Neural progenitor cell (in vitro differentiated cells): Measurements from ENCODE around the gene FAM20C. TPM values are rescaled to one million over a fixed set of nuclear protein-coding genes. Genes with fewer than 3 reads are reported as not detected.

Experiments
- DNase-seq: peaks from one replicate; pipeline ENCODE4 v3.0.0-alpha.2; 2016; ENCODE audit warnings: low spot score
- H2AFZ ChIP-seq: fragments of 200-600 bp; sonication (generic); replicated peaks from 2 replicates; pipeline ENCODE4 v1.6.1; 2016; ENCODE audit warnings: antibody characterized with exemption
- H3F3A ChIP-seq: fragments of 200-600 bp; sonication (generic); 2 replicates; pipeline ENCODE4 v1.6.1; 2016; ENCODE audit warnings: antibody characterized with exemption, low read depth
- H3K27ac ChIP-seq: fragments of 200-600 bp; sonication (generic); 2 replicates; pipeline ENCODE4 v1.5.1; 2016; ENCODE audit warnings: mild to moderate bottlenecking
- H3K27me3 ChIP-seq: fragments of 200-600 bp; sonication (generic); 2 replicates; pipeline ENCODE4 v1.6.1; 2016; ENCODE audit warnings: mild to moderate bottlenecking, moderate library complexity
- H3K36me3 ChIP-seq: fragments of 200-600 bp; sonication (generic); 2 replicates; pipeline ENCODE4 v1.5.1; 2016
- H3K4me1 ChIP-seq: fragments of 200-600 bp; sonication (generic); 2 replicates; pipeline ENCODE4 v1.6.1; 2016; ENCODE audit warnings: mixed run types
- H3K4me2 ChIP-seq: fragments of 200-600 bp; sonication (generic); 2 replicates; pipeline ENCODE4 v1.6.1; 2016
- H3K4me3 ChIP-seq: fragments of 200-600 bp; sonication (generic); 2 replicates; pipeline ENCODE4 v1.5.1; 2016
- H3K79me2 ChIP-seq: fragments of 200-600 bp; sonication (generic); 2 replicates; pipeline ENCODE4 v1.6.1; 2016; ENCODE audit warnings: low read depth
- H3K9ac ChIP-seq: fragments of 200-600 bp; sonication (generic); 2 replicates; pipeline ENCODE4 v1.6.1; 2016
- H3K9me3 ChIP-seq: fragments of 200-600 bp; sonication (generic); 2 replicates; pipeline ENCODE4 v1.5.1; 2016; ENCODE audit warnings: low read depth
- H4K20me1 ChIP-seq: fragments of 200-600 bp; sonication (generic); 2 replicates; pipeline ENCODE4 v1.6.1; 2016; ENCODE audit warnings: low read depth
- H3K27ac Mint-ChIP-seq: 3 replicates; pipeline ENCODE4 v1.8.0; 2021; ENCODE audit warnings: mixed read lengths
- H3K27me3 Mint-ChIP-seq: 2 replicates; pipeline ENCODE4 v1.8.0; 2022; ENCODE audit warnings: low read depth, mild to moderate bottlenecking, inconsistent platforms, moderate library complexity, mixed read lengths; ENCODE audit not compliant: insufficient read depth
- H3K36me3 Mint-ChIP-seq: 3 replicates; pipeline ENCODE4 v1.8.0; 2021; ENCODE audit warnings: mixed read lengths
- H3K4me1 Mint-ChIP-seq: 3 replicates; pipeline ENCODE4 v1.8.0; 2021; ENCODE audit warnings: mixed read lengths
- H3K4me3 Mint-ChIP-seq: 3 replicates; pipeline ENCODE4 v1.8.0; 2021; ENCODE audit warnings: mild to moderate bottlenecking, moderate library complexity, mixed read lengths
- H3K9me3 Mint-ChIP-seq: 3 replicates; pipeline ENCODE4 v1.8.0; 2020; ENCODE audit warnings: mixed read lengths
- EZH2 ChIP-seq: fragments of 200-600 bp; sonication (generic); IDR thresholded peaks from 2 replicates; pipeline ENCODE4 v1.6.1; 2017; ENCODE audit warnings: antibody characterized with exemption, mild to moderate bottlenecking, moderate library complexity
- EZH2phosphoT487 ChIP-seq: fragments of 200-600 bp; sonication (generic); IDR thresholded peaks from 2 replicates; pipeline ENCODE4 v1.6.1; 2017; ENCODE audit warnings: antibody characterized with exemption
- total RNA-seq: library from RNA; depleted of rRNA; stranded (reverse); fragments of >200 nt; gene quantifications from 2 replicates; pipeline ENCODE4 v1.2.3, GENCODE V29; 2015; ENCODE audit warnings: low replicate concordance
- TF ChIP-seq, protein P1 (sequence below): fragments of 200-600 bp; sonication (generic); IDR thresholded peaks from 2 replicates; pipeline ENCODE4 v1.5.1; 2017; ENCODE audit warnings: antibody characterized with exemption, mild to moderate bottlenecking

FAM20C gene
- total RNA-seq, 1 donor from 2014 or later = 3.8 TPM

DNA sequence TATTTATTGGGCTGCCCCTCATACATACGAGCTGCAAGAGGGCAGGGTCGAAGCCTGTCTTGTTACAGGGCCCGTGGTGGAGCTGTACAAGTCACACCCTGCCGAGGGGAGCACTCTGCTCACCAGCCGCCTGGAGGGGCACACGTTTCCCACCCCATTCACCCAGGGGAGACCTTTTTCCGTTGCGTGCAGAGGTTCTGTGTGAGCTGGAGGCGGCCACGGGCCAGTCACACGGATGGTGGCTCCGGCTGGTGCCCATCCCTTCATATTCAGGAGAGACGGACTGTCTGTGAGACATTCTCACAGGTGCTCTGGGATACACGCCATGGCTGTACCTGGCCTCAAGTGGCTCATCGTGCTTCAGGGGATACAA, 47.9 kb upstream of the FAM20C start:
- Mint-ChIP-seq H3K27ac (no peak overlapping the region), H3K4me3 (no peak overlapping the region), H3K4me1 (peaks cover 9% of the 10 kb centered on the region), H3K9me3 (no peaks in the 10 kb centered on the region), H3K36me3 (peaks cover 9% of the 10 kb centered on the region), H3K27me3 (peaks cover 8% of the 10 kb centered on the region)
- Histone ChIP-seq H3F3A (peaks cover 4% of the 10 kb centered on the region), H3K27me3 (no peaks in the 10 kb centered on the region), H3K9ac (no peak overlapping the region), H4K20me1 (no peaks in the 10 kb centered on the region), H3K79me2 (no peaks in the 10 kb centered on the region), H3K36me3 (no peaks in the 10 kb centered on the region), H3K4me2 (no peak overlapping the region), H3K4me1 (peaks cover 9% of the 10 kb centered on the region), H3K27ac (no peak overlapping the region), H3K4me3 (no peak overlapping the region), H2AFZ (no peak overlapping the region), H3K9me3 (no peaks in the 10 kb centered on the region)
- no peak for DNase-seq
- TF ChIP-seq, protein P1, sequence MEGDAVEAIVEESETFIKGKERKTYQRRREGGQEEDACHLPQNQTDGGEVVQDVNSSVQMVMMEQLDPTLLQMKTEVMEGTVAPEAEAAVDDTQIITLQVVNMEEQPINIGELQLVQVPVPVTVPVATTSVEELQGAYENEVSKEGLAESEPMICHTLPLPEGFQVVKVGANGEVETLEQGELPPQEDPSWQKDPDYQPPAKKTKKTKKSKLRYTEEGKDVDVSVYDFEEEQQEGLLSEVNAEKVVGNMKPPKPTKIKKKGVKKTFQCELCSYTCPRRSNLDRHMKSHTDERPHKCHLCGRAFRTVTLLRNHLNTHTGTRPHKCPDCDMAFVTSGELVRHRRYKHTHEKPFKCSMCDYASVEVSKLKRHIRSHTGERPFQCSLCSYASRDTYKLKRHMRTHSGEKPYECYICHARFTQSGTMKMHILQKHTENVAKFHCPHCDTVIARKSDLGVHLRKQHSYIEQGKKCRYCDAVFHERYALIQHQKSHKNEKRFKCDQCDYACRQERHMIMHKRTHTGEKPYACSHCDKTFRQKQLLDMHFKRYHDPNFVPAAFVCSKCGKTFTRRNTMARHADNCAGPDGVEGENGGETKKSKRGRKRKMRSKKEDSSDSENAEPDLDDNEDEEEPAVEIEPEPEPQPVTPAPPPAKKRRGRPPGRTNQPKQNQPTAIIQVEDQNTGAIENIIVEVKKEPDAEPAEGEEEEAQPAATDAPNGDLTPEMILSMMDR = no peak
- TF ChIP-seq EZH2 = no peak
- TF ChIP-seq EZH2phosphoT487 = no peak

DNA sequence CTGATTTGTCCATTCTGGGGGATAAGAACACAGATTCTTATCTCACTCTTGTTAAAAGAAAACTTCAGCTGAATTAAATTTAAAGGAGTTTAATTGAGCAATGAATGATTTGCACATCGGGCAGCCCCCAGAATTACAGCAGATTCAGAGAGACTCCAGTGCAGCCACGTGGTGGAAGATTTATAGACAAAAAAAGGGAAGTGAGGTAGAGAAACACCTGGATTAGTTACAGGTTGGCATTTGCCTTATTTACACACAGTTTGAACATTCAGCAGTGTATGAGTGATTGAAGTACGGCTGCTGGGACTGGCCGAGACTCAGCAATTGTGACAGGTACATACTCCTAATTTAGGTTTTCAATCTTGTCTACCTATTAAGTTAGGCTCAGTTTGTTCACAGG, 46.5 kb upstream of the FAM20C start:
- no peaks in the 10 kb centered on the region for H3K27me3 ChIP-seq
- Mint-ChIP-seq H3K4me1 (peaks cover 18% of the 10 kb centered on the region), H3K36me3 (peaks cover 9% of the 10 kb centered on the region), H3K27ac (no peak overlapping the region), H3K4me3 (no peak overlapping the region), H3K9me3 (no peaks in the 10 kb centered on the region), H3K27me3 (peaks cover 9% of the 10 kb centered on the region)
- H3K4me2 ChIP-seq = no peak overlapping the region
- DNase-seq = no peak
- H4K20me1 ChIP-seq = no peaks in the 10 kb centered on the region
- no peak overlapping the region for H2AFZ ChIP-seq
- H3K4me1 ChIP-seq = peaks cover 13% of the 10 kb centered on the region
- TF ChIP-seq EZH2phosphoT487 (no peak), EZH2 (no peak)
- no peaks in the 10 kb centered on the region for H3K36me3 ChIP-seq
- H3K4me3 ChIP-seq = no peak overlapping the region
- no peak overlapping the region for H3K27ac ChIP-seq
- no peaks in the 10 kb centered on the region for H3K79me2 ChIP-seq
- H3K9me3 ChIP-seq = no peaks in the 10 kb centered on the region
- peaks cover 6% of the 10 kb centered on the region for H3F3A ChIP-seq
- no peak overlapping the region for H3K9ac ChIP-seq

DNA sequence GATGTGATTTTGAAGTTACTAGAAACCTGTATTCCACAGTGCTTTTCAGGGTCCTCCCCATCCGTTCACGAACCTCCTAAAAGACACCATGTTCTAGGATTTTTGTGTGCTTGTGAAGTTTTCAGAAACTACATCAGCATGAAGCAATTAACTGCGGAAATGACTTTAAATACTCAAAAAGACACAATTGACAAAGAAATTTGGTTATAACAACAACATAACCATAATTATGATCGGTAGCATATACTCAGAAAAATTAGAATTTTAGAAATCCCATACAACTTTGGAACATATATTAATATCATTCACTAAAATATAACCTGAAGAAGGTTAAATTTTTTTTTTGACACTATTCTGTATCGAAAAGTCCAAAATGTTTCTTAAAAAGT, 43.8 kb upstream of the FAM20C start:
- H3K4me2 ChIP-seq = peak overlapping the region; percentile 89
- no peaks in the 10 kb centered on the region for H3K36me3 ChIP-seq
- H2AFZ ChIP-seq = peak overlapping the region; percentile 91
- H4K20me1 ChIP-seq = no peaks in the 10 kb centered on the region
- peaks cover 9% of the 10 kb centered on the region for H3K36me3 Mint-ChIP-seq
- no peaks in the 10 kb centered on the region for H3K27me3 ChIP-seq
- no peaks in the 10 kb centered on the region for H3K79me2 ChIP-seq
- no peaks in the 10 kb centered on the region for H3K9me3 ChIP-seq
- H3K9me3 Mint-ChIP-seq = no peaks in the 10 kb centered on the region
- DNase-seq = no peak
- H3K27me3 Mint-ChIP-seq = peaks cover 7% of the 10 kb centered on the region
- peak overlapping the region; percentile 87 for H3K4me3 Mint-ChIP-seq
- peaks cover 6% of the 10 kb centered on the region for H3F3A ChIP-seq
- H3K27ac Mint-ChIP-seq = peak overlapping the region; percentile 95
- H3K4me3 ChIP-seq = peak overlapping the region; percentile 60
- TF ChIP-seq, protein P1 = no peak
- TF ChIP-seq EZH2phosphoT487 (no peak), EZH2 (no peak)
- H3K9ac ChIP-seq = peak overlapping the region; percentile 67
- peak overlapping the region; percentile 97 for H3K27ac ChIP-seq
- peaks cover 13% of the 10 kb centered on the region for H3K4me1 ChIP-seq
- H3K4me1 Mint-ChIP-seq = peaks cover 26% of the 10 kb centered on the region

DNA sequence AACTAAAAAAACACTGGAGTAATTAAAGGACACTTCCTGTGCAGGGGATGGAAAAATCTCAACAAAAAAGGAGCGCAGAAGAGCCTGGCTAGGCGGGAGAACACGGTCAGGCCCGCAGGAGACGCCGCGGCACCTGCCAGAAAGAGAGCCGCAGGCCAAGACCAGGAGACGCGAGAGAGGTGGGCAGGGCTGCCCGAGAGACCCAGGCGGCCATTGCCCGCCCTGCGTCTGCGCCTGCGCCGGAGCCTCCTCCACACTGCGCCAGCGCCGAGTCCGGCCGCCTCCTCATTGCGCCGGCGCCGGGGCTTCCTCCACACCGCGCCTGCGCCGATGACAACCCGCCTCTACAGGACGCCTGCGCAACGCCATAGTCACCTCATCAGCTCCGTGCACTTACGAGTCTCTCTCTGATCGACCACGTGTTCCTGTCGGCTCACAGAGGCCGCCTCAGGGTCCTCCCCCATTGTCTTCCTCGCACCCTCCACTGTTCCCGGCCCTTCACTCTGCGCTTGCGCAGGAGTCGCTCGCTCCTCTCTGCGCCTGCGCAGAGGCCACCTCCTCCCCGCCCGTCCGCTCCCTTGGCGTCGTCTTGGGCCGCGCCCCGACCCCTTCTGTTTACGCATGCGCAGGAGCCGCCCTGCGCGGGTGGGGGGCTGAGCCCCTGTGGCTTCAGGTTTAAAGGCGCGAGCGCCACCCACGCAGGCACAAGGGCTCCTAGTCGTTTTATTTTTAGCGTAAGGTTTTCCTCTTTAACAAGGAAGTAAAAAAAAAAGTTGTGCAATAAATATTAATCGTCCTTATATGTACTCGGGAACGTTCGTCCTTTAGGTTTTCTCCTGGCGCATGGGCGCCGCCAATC, 43.2 kb upstream of the FAM20C start:
- Mint-ChIP-seq H3K36me3 (peaks cover 9% of the 10 kb centered on the region), H3K27ac (peak overlapping the region; percentile 99), H3K4me1 (peaks cover 26% of the 10 kb centered on the region), H3K27me3 (peaks cover 7% of the 10 kb centered on the region), H3K4me3 (peak overlapping the region; percentile 87), H3K9me3 (no peaks in the 10 kb centered on the region)
- Histone ChIP-seq H3K4me1 (peaks cover 13% of the 10 kb centered on the region), H3K9ac (peak overlapping the region; percentile 67), H3F3A (peaks cover 6% of the 10 kb centered on the region), H3K36me3 (no peaks in the 10 kb centered on the region), H4K20me1 (no peaks in the 10 kb centered on the region), H3K4me3 (peak overlapping the region; percentile 60), H2AFZ (peak overlapping the region; percentile 91), H3K4me2 (peak overlapping the region; percentile 89), H3K27me3 (no peaks in the 10 kb centered on the region), H3K27ac (peak overlapping the region; percentile 97), H3K79me2 (no peaks in the 10 kb centered on the region), H3K9me3 (no peaks in the 10 kb centered on the region)
- peak; percentile 99 for DNase-seq
- TF ChIP-seq EZH2phosphoT487 (no peak), EZH2 (no peak)
- TF ChIP-seq, protein P1 = no peak
